H9 (cell line): Measurements from ENCODE around the gene GRHL3. TPM values are rescaled to one million over a fixed set of nuclear protein-coding genes. Genes with fewer than 3 reads are reported as not detected.

ENCODE experiments used
- DNase-seq: peaks from one replicate; pipeline ENCODE4 v3.0.0-alpha.2; 2017
- H2AFZ ChIP-seq: one replicate; pipeline ENCODE4 v1.6.1; 2013; ENCODE audit warnings: mild to moderate bottlenecking, low read length, control low read depth, moderate library complexity
- H2AK5ac ChIP-seq: 2 replicates; pipeline ENCODE4 v1.6.1; 2013; ENCODE audit warnings: low read length, control low read depth, mixed read lengths; ENCODE audit not compliant: insufficient read length
- H2BK120ac ChIP-seq: one replicate; pipeline ENCODE4 v1.6.1; 2013; ENCODE audit warnings: low read depth, mild to moderate bottlenecking, low read length, control low read depth, inconsistent platforms; ENCODE audit not compliant: poor library complexity, severe bottlenecking
- H2BK12ac ChIP-seq: 2 replicates; pipeline ENCODE4 v1.6.1; 2013; ENCODE audit warnings: low read length, control low read depth, mixed read lengths, low read depth; ENCODE audit not compliant: insufficient read length
- H2BK15ac ChIP-seq: 2 replicates; pipeline ENCODE4 v1.6.1; 2013; ENCODE audit warnings: low read depth, low read length, control low read depth
- H2BK20ac ChIP-seq: one replicate; pipeline ENCODE4 v1.6.1; 2013; ENCODE audit warnings: low read depth, mild to moderate bottlenecking, low read length, control low read depth, inconsistent platforms; ENCODE audit not compliant: poor library complexity, severe bottlenecking
- H2BK5ac ChIP-seq: 2 replicates; pipeline ENCODE4 v1.6.1; 2013; ENCODE audit warnings: low read length, control low read depth, mixed read lengths; ENCODE audit not compliant: insufficient read length
- H3K14ac ChIP-seq: 2 replicates; pipeline ENCODE4 v1.6.1; 2013; ENCODE audit warnings: low read length, control low read depth; ENCODE audit not compliant: insufficient read depth
- H3K18ac ChIP-seq: 2 replicates; pipeline ENCODE4 v1.6.1; 2013; ENCODE audit warnings: low read depth, mild to moderate bottlenecking, mixed read lengths, low read length, control low read depth; ENCODE audit not compliant: insufficient read length
- H3K23ac ChIP-seq: 2 replicates; pipeline ENCODE4 v1.6.1; 2013; ENCODE audit warnings: low read length, control low read depth, mixed read lengths, low read depth; ENCODE audit not compliant: insufficient read length
- H3K23me2 ChIP-seq: 2 replicates; pipeline ENCODE4 v1.6.1; 2013; ENCODE audit warnings: low read depth, mild to moderate bottlenecking, mixed read lengths, low read length, control low read depth; ENCODE audit not compliant: insufficient read length, poor library complexity, severe bottlenecking
- H3K27ac ChIP-seq: 2 replicates; pipeline ENCODE4 v1.5.1; 2013; ENCODE audit warnings: low read length, control low read depth, mixed read lengths, low read depth; ENCODE audit not compliant: insufficient read length
- H3K27me3 ChIP-seq: 2 replicates; pipeline ENCODE4 v1.6.1; 2013; ENCODE audit warnings: low read length, control low read depth, inconsistent platforms; ENCODE audit not compliant: insufficient read depth
- H3K4ac ChIP-seq: 2 replicates; pipeline ENCODE4 v1.6.1; 2013; ENCODE audit warnings: low read depth, mild to moderate bottlenecking, control low read depth, inconsistent platforms, low read length, moderate library complexity
- H3K4me1 ChIP-seq: 2 replicates; pipeline ENCODE4 v1.6.1; 2013; ENCODE audit warnings: low read length, control low read depth, inconsistent platforms; ENCODE audit not compliant: insufficient read depth
- H3K4me2 ChIP-seq: 2 replicates; pipeline ENCODE4 v1.6.1; 2013; ENCODE audit warnings: low read length, control low read depth, mixed read lengths; ENCODE audit not compliant: insufficient read length, insufficient read depth
- H3K56ac ChIP-seq: 2 replicates; pipeline ENCODE4 v1.6.1; 2013; ENCODE audit warnings: low read depth, mild to moderate bottlenecking, mixed read lengths, low read length, control low read depth; ENCODE audit not compliant: insufficient read length
- H3K79me1 ChIP-seq: 2 replicates; pipeline ENCODE4 v1.6.1; 2013; ENCODE audit warnings: low read depth, mild to moderate bottlenecking, moderate library complexity, low read length, control low read depth, inconsistent platforms; ENCODE audit not compliant: insufficient read depth, poor library complexity, severe bottlenecking
- H3K79me2 ChIP-seq: 2 replicates; pipeline ENCODE4 v1.6.1; 2013; ENCODE audit warnings: low read length, control low read depth, inconsistent platforms; ENCODE audit not compliant: insufficient read depth
- H3K9ac ChIP-seq: 2 replicates; pipeline ENCODE4 v1.6.1; 2013; ENCODE audit warnings: low read length, control low read depth, mixed read lengths; ENCODE audit not compliant: insufficient read length; ENCODE audit errors: extremely low read depth
- H3K9me3 ChIP-seq: one replicate; pipeline ENCODE4 v1.6.1; 2013; ENCODE audit warnings: low read depth, low read length, inconsistent platforms; ENCODE audit not compliant: control insufficient read depth
- H3T11ph ChIP-seq: one replicate; pipeline ENCODE4 v1.6.1; 2013; ENCODE audit warnings: mild to moderate bottlenecking, low read length, control low read depth, inconsistent platforms
- H4K20me1 ChIP-seq: one replicate; pipeline ENCODE4 v1.6.1; 2013; ENCODE audit not compliant: control insufficient read depth, insufficient read length, insufficient read depth
- H4K5ac ChIP-seq: 2 replicates; pipeline ENCODE4 v1.6.1; 2013; ENCODE audit warnings: low read depth, mild to moderate bottlenecking, mixed read lengths, low read length, control low read depth; ENCODE audit not compliant: insufficient read length
- H4K8ac ChIP-seq: replicated peaks from 2 replicates; pipeline ENCODE4 v1.6.1; 2013; ENCODE audit warnings: low read length, control low read depth, mixed read lengths, low read depth; ENCODE audit not compliant: insufficient read length
- H4K91ac ChIP-seq: 2 replicates; pipeline ENCODE4 v1.6.1; 2013; ENCODE audit warnings: low read depth, mild to moderate bottlenecking, moderate library complexity, mixed read lengths, low read length, control low read depth; ENCODE audit not compliant: insufficient read length
- H3K27ac Mint-ChIP-seq, 3 experiments: 2 replicates in 2 of 3; 3 replicates in 1 of 3; pipeline ENCODE4 v1.8.0; 2020 to 2021; ENCODE audit warnings: mixed read lengths in 3 of 3, mild to moderate bottlenecking in 1 of 3, moderate library complexity in 1 of 3
- H3K27me3 Mint-ChIP-seq: 2 replicates; pipeline ENCODE4 v1.8.0; 2021; ENCODE audit warnings: low read depth, mild to moderate bottlenecking, moderate library complexity, mixed read lengths
- H3K36me3 Mint-ChIP-seq, 3 experiments: 2 replicates in 2 of 3; 3 replicates in 1 of 3; pipeline ENCODE4 v1.8.0; 2020 to 2021; ENCODE audit warnings: low read depth in 3 of 3, mixed read lengths in 3 of 3; ENCODE audit not compliant: insufficient read depth in 1 of 3
- H3K4me1 Mint-ChIP-seq, 2 experiments: 2 replicates each; pipeline ENCODE4 v1.8.0; 2020; ENCODE audit warnings: mixed read lengths in 2 of 2
- H3K4me3 Mint-ChIP-seq, 2 experiments: 2 replicates in 1 of 2; 3 replicates in 1 of 2; pipeline ENCODE4 v1.8.0; 2020 to 2021; ENCODE audit warnings: mild to moderate bottlenecking in 2 of 2, mixed read lengths in 2 of 2, moderate library complexity in 1 of 2
- H3K9me3 Mint-ChIP-seq, 2 experiments: 2 replicates in 1 of 2; 3 replicates in 1 of 2; pipeline ENCODE4 v1.8.0; 2020; ENCODE audit warnings: mild to moderate bottlenecking in 2 of 2, mixed read lengths in 2 of 2, moderate library complexity in 1 of 2
- CTCF ChIP-seq: fragments of 200-600 bp; sonication (generic); conservative IDR thresholded peaks from 3 replicates; pipeline ENCODE4 v1.8.0; 2021; ENCODE audit warnings: antibody characterized with exemption, mild to moderate bottlenecking
- WGBS: extraction: QIAGEN DNeasy Blood & Tissue Kit; methylation state at CpG from one replicate; pipeline ENCODE4 v1.1.7; 2013; ENCODE audit warnings: missing lambda C conversion rate, low lambda C conversion rate, mixed read lengths; ENCODE audit not compliant: insufficient read length; ENCODE audit errors: extremely low coverage; 5-methylcytosine and 5-hydroxymethylcytosine counted together
- total RNA-seq: library from RNA; stranded (reverse); gene quantifications from 2 replicates; pipeline ENCODE4 v1.2.1, GENCODE V29; 2021

GRHL3 gene
- total RNA-seq, 1 experiment from 2014 or later = 3.5 TPM

GRCh38 chr1:24369801-24370200, 50.6 kb downstream of the GRHL3 start:
- Histone ChIP-seq H2AFZ (no peak overlapping the region), H2BK5ac (no peak overlapping the region), H3K9ac (no peak overlapping the region), H4K20me1 (no peaks in the 10 kb centered on the region), H3K9me3 (no peaks in the 10 kb centered on the region), H2AK5ac (no peak overlapping the region), H2BK15ac (no peak overlapping the region), H2BK20ac (no peak overlapping the region), H4K5ac (no peak overlapping the region), H3K4ac (no peak overlapping the region), H4K91ac (no peak overlapping the region), H3T11ph (no peak overlapping the region), H3K18ac (no peak overlapping the region), H3K4me2 (no peak overlapping the region), H3K56ac (no peak overlapping the region), H3K23me2 (no peaks in the 10 kb centered on the region), H2BK12ac (no peak overlapping the region), H3K79me1 (no peaks in the 10 kb centered on the region), H4K8ac (no peak overlapping the region), H2BK120ac (no peak overlapping the region), H3K4me1 (no peaks in the 10 kb centered on the region), H3K79me2 (no peaks in the 10 kb centered on the region), H3K23ac (no peak overlapping the region), H3K27ac (no peak overlapping the region), H3K27me3 (no peaks in the 10 kb centered on the region), H3K14ac (no peak overlapping the region)
- Mint-ChIP-seq H3K9me3 (no peaks in the 10 kb centered on the region), H3K4me1 (peaks cover 13 to 22% of the 10 kb centered on the region in 2 experiments), H3K4me3 (no peak overlapping the region), H3K27me3 (no peaks in the 10 kb centered on the region), H3K27ac (no peak overlapping the region), H3K36me3 (peaks cover 0 to 6% (median 0%) of the 10 kb centered on the region in 3 experiments; a peak in 4 of 7 replicates)
- no peak for TF ChIP-seq CTCF
- DNase-seq = no peak
- no CpG with 5 or more reads among the region's 4 CpGs for WGBS
